ENCODE measurements around the gene UBE2R2. TPM values are rescaled to one million over a fixed set of nuclear protein-coding genes. Genes with fewer than 3 reads are reported as not detected.

The UBE2R2 gene
- polyA plus RNA-seq, 1 experiment: 18.3 TPM

- TF ChIP-seq CTCF (IDR thresholded peaks at IDR 0.05; ENCODE audit: insufficient read depth, low read depth, low read length): no peak
These were observed 33.3 kb downstream of the UBE2R2 start for GRCh38 chr9:33850267-33850629.

GRCh38 chr9:33850677-33851076 lies 33.7 kb downstream of the UBE2R2 start:
- Histone ChIP-seq H3K27me3 (ENCODE audit: control insufficient read depth, insufficient read depth, low read length) (no peaks in the 10 kb centered on the region), H3K4me3 (ENCODE audit: low read depth, low read length) (no peak overlapping the region), H3K36me3 (ENCODE audit: control insufficient read depth, insufficient read depth, low read length) (no peaks in the 10 kb centered on the region)
- no peak for TF ChIP-seq CTCF (IDR thresholded peaks at IDR 0.05; ENCODE audit: insufficient read depth, low read depth, low read length)
- ChIA-PET CTCF (interaction anchor here (0.7 to 2.3 kb wide), 4 partner anchors 8 to 46 kb away, joined by 3 to 8 read pairs (median 3); no protein-coding TSS in a partner anchor), POLR2A (no interaction called here)
- no peak for DNase-seq (ENCODE audit: low read depth)

More at GRCh38 chr9:33850267-33850629, 33.3 kb downstream of the UBE2R2 start:
- no peak for DNase-seq (ENCODE audit: low read depth)
- Histone ChIP-seq H3K36me3 (ENCODE audit: control insufficient read depth, insufficient read depth, low read length) (no peaks in the 10 kb centered on the region), H3K4me3 (ENCODE audit: low read depth, low read length) (no peak overlapping the region), H3K27me3 (ENCODE audit: control insufficient read depth, insufficient read depth, low read length) (no peaks in the 10 kb centered on the region)
- ChIA-PET POLR2A (interaction anchor here (0.7 kb wide), 1 partner anchor 699 kb away, joined by 3 read pairs; no protein-coding TSS in a partner anchor), CTCF (interaction anchor here (0.7 to 2.3 kb wide), 4 partner anchors 8 to 46 kb away, joined by 3 to 8 read pairs (median 3); no protein-coding TSS in a partner anchor)

GRCh38 chr9:33851301-33851700 lies 34.3 kb downstream of the UBE2R2 start:
- Histone ChIP-seq H3K27me3 (ENCODE audit: control insufficient read depth, insufficient read depth, low read length) (no peaks in the 10 kb centered on the region), H3K4me3 (ENCODE audit: low read depth, low read length) (no peak overlapping the region), H3K36me3 (ENCODE audit: control insufficient read depth, insufficient read depth, low read length) (no peaks in the 10 kb centered on the region)
- DNase-seq (ENCODE audit: low read depth): no peak
- POLR2A ChIA-PET: no interaction called here
- CTCF ChIA-PET: interaction anchor here (0.8 to 2.2 kb wide), 2 partner anchors 16 to 38 kb away, joined by 3 to 17 read pairs; no protein-coding TSS in a partner anchor
- no peak for TF ChIP-seq CTCF (IDR thresholded peaks at IDR 0.05; ENCODE audit: insufficient read depth, low read depth, low read length)

GRCh38 chr9:33852216-33852826 lies 35.4 kb downstream of the UBE2R2 start:
- POLR2A ChIA-PET: no interaction called here
- CTCF ChIA-PET: interaction anchor here (0.8 to 2.2 kb wide), 6 partner anchors 15 to 114 kb away, joined by 3 to 17 read pairs (median 5); no protein-coding TSS in a partner anchor
- TF ChIP-seq CTCF (IDR thresholded peaks at IDR 0.05; ENCODE audit: insufficient read depth, low read depth, low read length): peak; percentile 50
- DNase-seq (ENCODE audit: low read depth): no peak
- H3K36me3 ChIP-seq (ENCODE audit: control insufficient read depth, insufficient read depth, low read length): no peaks in the 10 kb centered on the region
- H3K27me3 ChIP-seq (ENCODE audit: control insufficient read depth, insufficient read depth, low read length): no peaks in the 10 kb centered on the region
- no peak overlapping the region for H3K4me3 ChIP-seq (ENCODE audit: low read depth, low read length)

- ChIA-PET CTCF (interaction anchor here (1.5 to 3.4 kb wide), 2 partner anchors 12 to 42 kb away, joined by 4 to 16 read pairs; no protein-coding TSS in a partner anchor), POLR2A (no interaction called here)
- TF ChIP-seq CTCF (IDR thresholded peaks at IDR 0.05; ENCODE audit: insufficient read depth, low read depth, low read length): no peak
- H3K27me3 ChIP-seq (ENCODE audit: control insufficient read depth, insufficient read depth, low read length): no peaks in the 10 kb centered on the region
- no peak for DNase-seq (ENCODE audit: low read depth)
- no peak overlapping the region for H3K4me3 ChIP-seq (ENCODE audit: low read depth, low read length)
- H3K36me3 ChIP-seq (ENCODE audit: control insufficient read depth, insufficient read depth, low read length): no peaks in the 10 kb centered on the region
These were observed 39.3 kb downstream of the UBE2R2 start for GRCh38 chr9:33856247-33856646.
